Sigmoid colon (tissue), 4 donors: Measurements from ENCODE around the gene VPS35L.

Experiments
- CTCF ChIP-seq, 4 experiments: fragments of 450-650 bp in 3 of 4; fragments of 200-600 bp in 1 of 4; IDR thresholded peaks; one replicate each; pipeline ENCODE4 v1.5.1; 2016 to 2019; ENCODE audit warnings: antibody characterized with exemption in 4 of 4, mild to moderate bottlenecking in 3 of 4, moderate library complexity in 2 of 4
- POLR2A ChIP-seq, 2 donors: fragments of 450-650 bp; IDR thresholded peaks; one replicate each; pipeline ENCODE4 v1.6.1; 2016; ENCODE audit warnings: antibody characterized with exemption in 2 of 2, mild to moderate bottlenecking in 2 of 2, moderate library complexity in 2 of 2
- POLR2AphosphoS5 ChIP-seq, 4 donors: sonication (generic); formaldehyde crosslinking; IDR thresholded peaks; one replicate each; pipeline ENCODE4 v1.6.1; 2017; ENCODE audit warnings: antibody characterized with exemption in 4 of 4

- no peak for TF ChIP-seq POLR2AphosphoS5 (IDR thresholded peaks at IDR 0.05)
- no peak for TF ChIP-seq CTCF (IDR thresholded peaks at IDR 0.05)
- no peak for TF ChIP-seq POLR2A (IDR thresholded peaks at IDR 0.05)
These were observed 42.0 kb upstream of the VPS35L start for GRCh38 chr16:19513377-19514053.
